ENCODE results near the gene LPIN1.

The LPIN1 gene, protein sequence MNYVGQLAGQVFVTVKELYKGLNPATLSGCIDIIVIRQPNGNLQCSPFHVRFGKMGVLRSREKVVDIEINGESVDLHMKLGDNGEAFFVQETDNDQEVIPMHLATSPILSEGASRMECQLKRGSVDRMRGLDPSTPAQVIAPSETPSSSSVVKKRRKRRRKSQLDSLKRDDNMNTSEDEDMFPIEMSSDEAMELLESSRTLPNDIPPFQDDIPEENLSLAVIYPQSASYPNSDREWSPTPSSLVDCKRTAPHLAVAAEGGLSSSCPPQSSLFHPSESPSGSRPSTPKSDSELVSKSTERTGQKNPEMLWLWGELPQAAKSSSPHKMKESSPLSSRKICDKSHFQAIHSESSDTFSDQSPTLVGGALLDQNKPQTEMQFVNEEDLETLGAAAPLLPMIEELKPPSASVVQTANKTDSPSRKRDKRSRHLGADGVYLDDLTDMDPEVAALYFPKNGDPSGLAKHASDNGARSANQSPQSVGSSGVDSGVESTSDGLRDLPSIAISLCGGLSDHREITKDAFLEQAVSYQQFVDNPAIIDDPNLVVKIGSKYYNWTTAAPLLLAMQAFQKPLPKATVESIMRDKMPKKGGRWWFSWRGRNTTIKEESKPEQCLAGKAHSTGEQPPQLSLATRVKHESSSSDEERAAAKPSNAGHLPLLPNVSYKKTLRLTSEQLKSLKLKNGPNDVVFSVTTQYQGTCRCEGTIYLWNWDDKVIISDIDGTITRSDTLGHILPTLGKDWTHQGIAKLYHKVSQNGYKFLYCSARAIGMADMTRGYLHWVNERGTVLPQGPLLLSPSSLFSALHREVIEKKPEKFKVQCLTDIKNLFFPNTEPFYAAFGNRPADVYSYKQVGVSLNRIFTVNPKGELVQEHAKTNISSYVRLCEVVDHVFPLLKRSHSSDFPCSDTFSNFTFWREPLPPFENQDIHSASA

DNA sequence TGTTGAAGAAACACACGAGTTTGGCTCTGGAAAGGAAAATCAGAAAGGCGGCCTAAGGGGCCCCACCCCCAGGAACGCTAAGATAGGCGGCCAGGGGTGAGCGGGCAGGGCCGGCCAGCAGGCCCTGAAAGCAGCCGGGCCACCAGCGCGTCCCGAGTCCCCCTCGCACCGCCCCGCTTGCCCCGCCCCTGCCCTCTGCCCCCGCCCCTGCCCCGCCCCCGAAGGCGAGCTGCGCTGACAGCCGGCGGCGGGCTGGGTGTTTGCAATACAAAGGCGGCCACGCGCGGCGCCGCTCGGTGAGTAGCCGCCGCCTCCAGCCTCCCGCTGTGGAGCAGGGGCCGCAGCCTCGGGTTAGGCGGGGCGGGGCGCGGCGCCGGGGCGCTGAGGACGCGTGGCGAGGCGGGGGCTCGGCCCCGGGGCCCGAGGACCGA lies at the start of gene LPIN1:
TSS of gene LPIN1 (plus strand) at position 257 of the 431 bp plus-strand sequence. CDS start 18,910 bp downstream, outside the sequence.
- peak; percentile 89 for DNase-seq

DNA sequence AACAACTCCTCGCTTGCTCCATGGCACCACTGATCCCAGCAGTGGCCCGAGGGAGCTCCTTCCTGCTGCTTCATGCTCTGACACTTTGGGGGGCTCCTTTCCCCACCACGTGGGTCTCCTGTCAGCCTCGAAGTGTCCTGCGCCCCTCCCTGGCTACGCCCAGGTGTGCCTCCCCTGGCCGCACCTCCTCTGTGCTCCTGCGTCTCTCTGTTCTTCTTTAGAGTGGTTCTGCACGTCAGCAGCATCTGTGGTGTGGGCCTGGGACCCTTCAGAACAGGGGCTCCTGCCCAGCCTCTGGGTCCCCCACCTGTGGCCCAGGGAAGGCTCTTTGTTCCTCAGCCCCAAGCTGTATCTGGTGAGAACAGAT lies 49.7 kb upstream of the LPIN1 start:
- DNase-seq = no peak

DNA sequence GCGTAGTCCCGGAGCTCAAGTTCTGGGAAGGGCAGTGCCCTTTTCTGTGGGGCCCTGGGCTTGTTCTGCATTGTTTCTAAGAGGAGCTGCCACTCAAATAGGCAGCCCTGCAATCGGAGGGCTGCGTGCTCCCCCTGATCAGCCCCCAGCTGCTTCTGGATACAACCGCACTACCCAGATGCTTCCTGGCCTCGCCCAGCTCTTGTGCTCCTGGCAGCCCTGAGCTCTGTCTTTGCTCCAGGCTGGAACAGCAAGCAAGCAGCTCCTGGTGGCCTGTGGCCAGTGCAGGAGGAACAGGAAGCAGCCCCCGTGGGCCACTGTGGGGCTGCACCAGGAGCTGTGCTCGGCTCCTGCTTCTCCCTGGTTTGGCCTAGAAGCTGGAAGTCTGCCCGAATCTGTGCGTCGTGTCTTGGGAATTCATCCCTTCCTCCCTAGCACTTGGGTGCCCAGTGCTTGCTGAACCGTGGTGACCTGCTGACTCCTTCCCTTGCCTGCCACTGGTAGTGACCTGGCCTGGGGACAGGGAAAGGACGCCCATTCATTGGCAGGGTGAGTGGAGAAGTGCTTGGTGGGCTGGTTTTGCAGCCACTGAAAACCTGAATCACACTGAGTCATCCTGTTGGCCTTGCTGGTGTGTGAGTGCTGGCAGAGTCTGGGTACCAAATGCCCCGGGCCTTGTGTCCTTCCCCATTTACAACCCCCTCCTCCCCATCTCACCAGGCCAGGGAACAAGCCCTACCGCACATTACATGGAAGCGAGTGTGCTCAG lies 49.1 kb upstream of the LPIN1 start:
- DNase-seq = no peak

DNA sequence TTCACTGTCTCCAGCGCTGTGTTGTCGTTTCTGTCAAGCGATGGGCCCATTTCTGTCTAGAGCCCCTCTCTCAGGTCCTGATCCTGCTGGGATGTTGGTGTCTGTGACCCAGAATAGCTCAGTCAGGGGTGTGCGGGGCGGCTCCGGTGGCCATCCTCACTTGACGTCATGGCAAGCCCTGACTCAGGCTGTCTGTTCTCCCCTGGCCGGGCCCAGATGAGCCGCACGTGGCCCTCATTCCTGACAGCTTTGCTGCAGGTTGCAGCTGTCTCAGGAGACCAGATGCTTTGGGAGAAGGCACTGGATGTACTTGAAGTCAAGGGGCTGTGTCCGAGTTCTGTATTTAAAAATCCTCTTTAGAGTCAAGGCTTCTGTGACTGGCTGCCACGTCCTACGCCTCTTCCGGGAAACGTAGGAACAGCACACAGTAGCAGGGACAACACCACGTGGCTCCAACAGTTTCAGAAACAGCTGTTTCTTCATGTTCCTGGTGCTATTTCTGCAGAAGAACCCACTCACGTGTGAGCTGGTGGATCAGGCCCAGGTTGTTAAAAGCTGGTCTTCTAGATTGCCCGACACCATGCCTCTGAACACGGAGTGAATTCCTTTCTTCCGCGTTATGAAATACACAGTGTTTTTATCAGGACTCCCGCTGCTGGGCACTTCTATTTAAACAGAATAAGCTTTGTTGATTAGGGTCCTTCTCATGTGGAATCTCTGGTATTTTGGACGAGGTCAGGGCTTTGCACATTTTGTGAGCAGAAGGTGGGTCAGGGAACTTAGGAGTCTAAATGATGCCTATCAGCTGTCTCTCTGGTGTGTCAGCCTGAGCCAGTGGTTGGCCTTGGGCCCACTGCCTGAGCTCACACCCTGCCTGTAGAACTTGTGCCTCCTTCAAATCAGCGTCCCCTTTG lies 48.2 kb upstream of the LPIN1 start:
- DNase-seq = no peak

DNA sequence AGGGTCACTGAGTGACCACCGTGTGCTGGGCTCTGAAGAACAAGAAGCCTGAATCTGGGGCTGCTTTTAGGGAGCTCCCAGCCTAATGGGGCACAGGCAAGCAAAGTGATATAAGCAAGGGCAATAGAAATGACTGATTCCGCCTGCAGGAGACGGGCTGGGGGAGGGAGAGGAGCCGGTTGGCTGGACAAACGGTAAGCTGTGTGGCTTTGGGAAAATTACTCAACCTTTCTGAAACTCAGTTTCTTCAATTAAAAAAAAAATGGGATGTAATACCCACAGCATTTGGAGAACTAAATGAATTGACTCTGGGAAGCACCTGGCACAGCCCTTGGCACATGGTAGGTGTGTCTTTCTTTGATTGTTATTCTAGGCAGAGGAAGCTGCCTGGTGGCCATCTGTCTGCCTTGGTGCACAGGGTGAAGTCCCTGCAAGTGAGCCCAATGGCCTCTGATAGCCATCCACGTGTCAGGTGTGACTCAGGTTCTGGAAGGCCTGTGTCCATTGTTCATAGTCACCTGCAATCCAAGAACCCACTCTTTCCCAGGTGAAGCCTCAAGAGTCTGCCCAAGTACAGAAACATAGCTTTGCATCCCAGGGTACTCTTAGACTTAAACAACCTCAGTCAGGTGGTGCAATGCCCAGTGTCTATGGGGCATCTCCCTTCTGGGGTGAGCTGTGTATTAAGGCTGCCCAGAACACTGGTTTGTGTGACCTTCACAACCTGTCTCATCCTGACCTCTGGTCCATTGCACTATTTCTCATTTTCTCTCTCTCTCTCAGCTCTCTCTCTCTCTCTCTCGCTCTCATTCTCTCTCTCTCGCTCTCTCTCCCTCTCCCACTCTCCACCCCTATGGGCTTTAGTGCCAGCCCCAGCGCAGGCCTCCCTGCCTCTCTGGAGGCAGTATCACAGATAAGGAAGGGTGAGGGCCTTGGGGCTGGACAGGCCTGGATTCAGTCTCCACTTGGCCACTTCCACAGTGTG lies 46.5 kb upstream of the LPIN1 start:
- no peak for DNase-seq

DNA sequence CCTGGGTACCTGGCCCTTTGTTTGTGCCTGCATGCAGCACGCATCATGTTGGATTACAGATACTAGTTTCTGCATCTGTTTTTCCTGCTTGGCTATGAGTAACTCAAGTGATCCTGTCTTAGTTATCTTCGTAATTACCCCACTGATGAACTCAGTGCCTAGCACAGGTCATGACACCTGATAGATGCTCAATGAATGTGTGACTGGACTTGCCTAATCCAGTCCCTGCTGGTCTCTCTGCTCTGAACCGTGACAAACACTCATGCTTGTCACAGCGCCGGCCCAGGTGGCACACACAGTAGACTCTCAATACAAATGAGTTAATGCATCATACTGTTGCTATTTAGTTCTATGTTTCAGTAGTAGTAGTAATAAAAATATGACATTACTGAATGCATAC lies 45.2 kb upstream of the LPIN1 start:
- no peak for DNase-seq

DNA sequence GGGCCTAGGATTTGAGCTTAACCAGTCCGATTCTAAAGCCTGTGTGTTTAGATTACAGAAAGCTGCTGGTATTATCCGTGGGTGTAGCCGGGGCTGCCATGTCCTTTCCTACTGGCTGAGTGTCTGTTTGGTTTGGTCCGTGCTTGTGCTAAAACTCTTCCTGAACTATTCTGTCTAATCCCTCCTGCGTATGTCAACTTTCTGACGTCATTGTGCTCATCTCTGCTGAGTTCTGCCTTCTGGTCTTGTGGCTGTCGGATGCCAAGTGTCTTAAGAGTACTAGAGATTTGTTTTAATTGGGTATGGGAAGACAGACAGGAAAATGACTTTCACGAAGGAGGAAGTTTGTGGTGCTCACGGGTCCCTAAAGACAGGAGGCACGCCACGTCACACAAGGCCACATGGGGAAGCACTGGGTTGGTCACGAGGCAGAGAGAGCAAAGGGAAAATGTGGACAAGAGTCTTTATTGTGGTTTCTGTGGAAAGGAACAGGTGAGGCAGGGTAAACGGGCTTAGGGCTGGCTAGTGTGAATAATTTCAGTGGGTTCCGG lies 44.6 kb upstream of the LPIN1 start:
- no peak for DNase-seq

DNA sequence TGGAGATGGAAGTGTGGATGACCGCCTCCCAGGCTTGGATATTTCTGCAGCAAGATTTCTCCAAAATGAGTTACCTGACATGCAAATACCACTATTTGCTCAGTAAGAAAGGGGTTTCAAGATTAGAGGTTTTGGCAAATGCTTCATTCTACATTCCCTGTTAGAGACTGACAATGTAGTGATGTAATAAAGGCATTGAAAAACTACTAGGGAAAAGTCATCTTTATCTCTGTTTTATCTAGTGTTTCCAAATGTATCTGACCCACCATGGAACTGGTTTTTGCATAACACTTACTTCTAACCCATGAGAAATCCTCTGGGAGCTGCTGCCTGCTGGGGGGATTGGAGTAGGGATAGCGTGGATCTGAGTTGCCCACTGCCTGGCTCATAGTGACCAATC lies 43.5 kb upstream of the LPIN1 start:
- no peak for DNase-seq

DNA sequence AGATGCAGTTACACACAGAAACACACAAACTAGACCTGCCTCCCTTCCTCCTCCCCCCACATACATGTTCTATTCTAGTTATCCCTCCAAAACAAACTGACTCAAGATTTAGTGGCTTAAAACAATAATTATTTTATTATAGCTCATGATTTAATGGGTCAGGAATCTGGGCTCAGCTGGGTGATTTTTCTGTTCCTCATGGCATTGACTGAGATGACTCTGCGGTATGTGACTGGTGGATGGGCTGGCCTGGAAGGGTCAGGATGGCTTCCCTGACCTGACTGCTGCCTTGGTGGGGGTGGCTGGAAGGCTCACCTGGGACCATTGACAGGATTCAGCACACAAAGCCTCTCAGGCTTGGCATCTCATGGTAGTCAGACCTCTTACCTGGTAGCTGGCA lies 42.7 kb upstream of the LPIN1 start:
- no peak for DNase-seq

DNA sequence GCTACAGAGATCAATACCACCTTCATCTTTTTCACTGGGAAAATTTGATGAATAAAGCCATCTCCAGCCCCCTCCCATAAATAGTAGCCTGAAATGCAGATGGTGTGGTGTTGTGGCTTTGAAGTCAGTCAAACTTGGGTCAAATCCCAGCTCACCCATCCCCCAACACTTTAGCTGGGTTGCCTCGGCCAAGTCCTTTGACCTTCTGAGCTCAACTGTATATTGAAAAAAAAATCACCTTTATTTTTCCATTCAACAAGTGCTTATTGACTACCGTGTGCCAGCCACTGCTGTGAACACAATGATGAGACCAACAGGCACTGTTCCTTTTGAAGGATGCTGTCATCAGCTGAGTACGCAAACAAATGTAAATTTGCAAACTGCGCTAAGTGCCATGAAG lies 41.4 kb upstream of the LPIN1 start:
- DNase-seq = no peak

DNA sequence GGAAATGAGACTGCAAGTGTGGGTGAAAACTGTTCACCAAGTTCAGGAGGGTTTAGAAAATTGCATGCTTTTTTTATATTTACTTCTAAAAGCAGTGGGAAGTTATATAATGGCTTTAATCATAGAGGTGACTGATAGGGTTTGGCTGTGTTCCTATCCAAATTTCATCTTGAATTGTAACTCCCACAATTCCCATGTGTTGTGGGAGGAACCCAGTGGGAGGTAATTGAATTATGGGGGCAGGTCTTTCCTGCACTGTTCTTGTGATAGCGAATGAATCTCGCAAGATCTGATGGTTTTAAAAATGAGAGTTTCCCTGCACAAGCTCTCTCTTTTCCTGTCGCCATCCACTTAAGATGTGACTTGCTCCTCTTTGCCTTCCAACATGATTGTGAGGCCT lies 40.7 kb upstream of the LPIN1 start:
- DNase-seq = no peak

DNA sequence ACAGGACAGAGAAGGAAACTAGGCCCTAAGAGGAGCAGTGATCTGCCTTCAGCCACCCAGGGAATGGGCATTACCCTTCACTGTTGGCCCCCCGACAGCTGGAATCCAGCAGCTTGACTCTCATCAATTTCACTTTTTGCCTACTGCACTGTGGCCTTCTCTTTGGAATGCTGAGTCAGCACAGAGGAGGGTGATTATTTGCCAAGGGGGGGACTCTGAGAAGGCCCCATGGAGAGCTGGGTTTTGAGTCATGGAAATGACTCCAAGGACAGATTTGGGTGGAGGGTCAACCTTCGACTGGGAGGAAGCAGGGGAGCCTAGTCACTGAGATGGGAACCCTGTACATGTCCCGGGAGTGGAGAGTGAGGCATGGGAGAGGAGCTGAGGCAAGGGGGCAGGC lies 38.3 kb upstream of the LPIN1 start:
- no peak for DNase-seq

DNA sequence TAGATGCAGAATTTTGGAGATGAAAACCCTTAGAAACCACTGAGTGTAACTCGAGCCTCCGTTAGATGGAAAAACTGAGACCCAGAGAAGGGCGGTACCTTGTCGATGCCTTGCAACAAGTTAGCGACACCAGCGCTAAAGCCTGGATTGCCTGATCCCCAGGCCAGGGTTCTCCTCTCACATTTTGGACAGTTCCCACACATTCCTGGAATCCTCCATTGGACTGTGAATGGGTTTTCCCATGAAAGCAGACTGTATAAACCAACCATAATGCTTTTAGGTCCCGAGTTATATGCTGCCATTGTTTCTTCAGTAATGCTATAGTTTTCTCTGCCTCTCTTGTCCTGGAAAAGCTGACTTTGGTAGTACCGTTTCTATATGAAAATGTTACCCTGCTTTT lies 37.1 kb upstream of the LPIN1 start:
- no peak for DNase-seq

DNA sequence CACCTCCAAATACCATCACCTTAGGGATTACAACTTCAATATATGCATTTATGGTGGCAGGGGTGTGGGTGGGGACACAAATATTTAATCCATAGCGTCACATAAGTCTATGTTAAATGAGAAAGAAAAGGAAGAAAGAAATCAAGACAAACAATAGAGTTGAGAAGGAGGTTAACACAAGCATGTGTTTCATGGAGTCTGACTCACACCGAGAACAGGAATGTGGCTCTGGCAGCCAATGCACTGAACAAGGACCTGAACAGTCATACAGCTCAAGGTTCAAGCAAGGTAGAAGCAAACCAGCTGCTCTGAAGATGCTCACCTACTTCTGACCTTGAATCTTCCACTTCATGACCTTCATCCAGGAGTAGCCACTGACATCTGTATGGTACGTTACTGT lies 36.2 kb upstream of the LPIN1 start:
- DNase-seq = no peak

DNA sequence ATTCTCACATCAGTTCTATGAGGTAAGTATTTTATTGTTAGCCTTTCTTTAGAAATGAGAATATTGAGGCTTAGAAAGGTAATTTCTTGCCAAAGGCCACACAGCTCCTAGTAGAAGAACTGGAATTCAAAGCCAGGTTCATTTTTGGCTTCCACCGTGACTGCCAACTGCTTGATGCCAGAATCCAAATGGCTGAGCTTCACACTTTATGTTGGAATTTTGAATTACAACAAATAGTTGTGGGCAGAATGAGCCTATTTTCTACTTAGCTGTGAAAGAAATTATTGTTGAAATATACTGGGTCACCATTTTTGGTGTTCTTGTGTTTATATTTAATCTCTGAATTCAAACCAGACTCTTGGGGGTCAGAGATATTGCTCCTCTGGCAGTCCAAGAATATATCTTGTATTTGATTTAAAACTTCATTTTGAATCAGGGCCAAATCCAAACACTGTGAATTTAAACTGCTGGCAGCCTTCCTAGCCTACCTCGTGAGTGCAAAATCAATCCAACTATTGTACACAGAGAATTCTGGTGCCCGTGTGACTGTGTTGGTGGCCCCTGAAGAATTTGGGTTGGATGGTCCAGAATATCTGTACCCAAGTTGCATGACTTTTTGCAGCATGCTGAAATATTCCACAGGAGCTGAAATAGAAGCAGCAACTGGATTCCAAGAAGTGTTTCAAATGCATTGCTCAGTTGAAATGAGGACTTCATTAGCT lies 35.6 kb upstream of the LPIN1 start:
- no peak for DNase-seq

DNA sequence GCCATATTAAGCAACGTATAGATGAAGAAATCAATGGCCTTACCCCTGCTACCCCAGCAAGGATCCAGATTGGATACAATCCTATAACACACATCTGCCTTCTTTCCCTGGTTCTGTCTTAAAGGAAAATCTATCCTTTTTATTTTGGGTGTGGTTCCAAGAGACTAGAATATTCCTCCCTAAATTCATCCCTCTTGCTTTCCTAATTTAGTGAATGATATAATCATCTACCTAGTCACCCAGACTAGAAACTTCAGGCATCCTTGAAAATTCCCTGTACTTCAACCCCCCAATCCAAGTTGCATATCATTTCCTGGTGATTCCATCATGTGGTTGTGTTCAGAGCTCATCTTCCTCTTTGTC lies 35.1 kb upstream of the LPIN1 start:
- DNase-seq = no peak

DNA sequence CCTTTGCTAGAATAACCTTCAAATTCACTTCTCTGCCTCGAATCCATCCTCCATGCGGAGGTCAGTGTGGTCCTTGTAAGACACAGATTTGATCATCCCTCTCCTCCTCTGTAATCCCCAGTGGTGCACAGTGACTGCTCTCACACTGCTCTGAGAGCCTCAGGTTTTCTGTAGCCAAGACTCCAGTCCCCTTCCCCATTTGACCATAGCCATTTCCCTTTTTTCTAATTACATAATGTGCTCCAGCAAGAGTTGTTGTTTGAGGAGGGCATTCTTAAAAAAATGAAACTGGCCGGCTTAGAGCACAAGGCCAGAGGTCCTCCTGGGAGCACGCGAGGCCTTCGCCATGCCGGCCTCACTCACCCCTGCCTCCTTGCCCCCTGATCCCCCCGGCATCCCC lies 34.7 kb upstream of the LPIN1 start:
- DNase-seq = no peak

DNA sequence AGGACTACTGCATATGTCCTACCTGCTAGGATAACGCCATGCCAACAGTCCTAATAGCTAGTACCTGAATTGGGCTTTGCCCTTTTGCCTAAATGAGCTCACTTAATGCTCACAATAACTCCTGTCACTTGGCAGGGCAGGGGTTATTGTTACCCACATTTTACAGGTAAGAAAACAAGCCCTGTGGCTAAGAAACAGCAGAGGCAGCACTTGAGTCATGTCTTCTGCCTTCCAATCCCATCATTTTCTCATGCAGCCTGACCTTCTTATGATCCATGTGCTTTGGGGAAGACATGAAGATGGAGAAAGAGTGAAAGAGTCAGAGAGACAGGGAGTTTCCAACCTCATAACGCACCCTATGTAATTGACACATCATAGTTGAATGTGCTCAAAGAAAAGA lies 33.6 kb upstream of the LPIN1 start:
- no peak for DNase-seq

DNA sequence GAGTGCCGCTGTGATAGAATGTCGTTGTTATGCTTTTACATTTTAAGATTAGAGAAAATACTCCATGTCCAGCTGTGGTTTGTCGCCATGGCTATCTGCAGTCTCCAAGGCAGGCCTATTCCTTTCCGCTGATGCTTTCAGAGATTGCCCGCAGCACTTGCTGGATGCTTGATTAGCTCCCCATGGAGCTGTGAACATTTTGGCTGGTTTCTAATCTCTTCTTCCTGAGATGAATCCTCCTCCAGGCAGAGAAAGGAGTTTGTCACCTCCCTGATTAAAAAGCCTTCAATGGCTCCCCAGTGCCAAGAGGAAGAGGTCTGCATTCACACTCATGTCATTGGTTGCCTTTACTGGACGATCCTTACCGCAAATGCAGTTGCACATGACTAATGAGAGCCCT lies 32.6 kb upstream of the LPIN1 start:
- DNase-seq = no peak

Measured in stimulated activated CD4-positive, alpha-beta T cell treated with anti-CD3 and anti-CD28 coated beads, Interleukin-12 subunit alpha, Interleukin-12 subunit beta, amount 100 ng/mL, for 4 hours (primary cell).